GM21526 (cell line): ENCODE data around the gene TMEM8B.

Experiments
- ATAC-seq: cut with Tn5 transposase; IDR thresholded peaks from one replicate; pipeline ENCODE4 v1.9.1; 2021; ENCODE audit warnings: moderate library complexity; ENCODE audit not compliant: unreplicated experiment, low FRiP score

Gene TMEM8B

GRCh38 chr9:35811381-35812024 is 17.5 kb upstream of the TMEM8B start:
- ATAC-seq, result no peak

GRCh38 chr9:35812025-35812602 is 16.9 kb upstream of the TMEM8B start, which contains the start of gene SPAG8:
TSS of gene SPAG8 (minus strand) at chr9:35812262. CDS start at chr9:35812147, 115 bp downstream.
- ATAC-seq, result peak; percentile 56

- no peak for ATAC-seq
Observed at GRCh38 chr9:35813434-35814105, 15.5 kb upstream of the TMEM8B start.

GRCh38 chr9:35814106-35814840 is 14.8 kb upstream of the TMEM8B start:
- peak; percentile 16 for ATAC-seq

- peak; percentile 68 for ATAC-seq
Observed at GRCh38 chr9:35814841-35815543, 14.0 kb upstream of the TMEM8B start, which contains the start of gene HINT2. TSS of gene HINT2 (minus strand) at chr9:35815042. CDS start at chr9:35814979, 63 bp downstream.

- no peak for ATAC-seq
Observed at GRCh38 chr9:35816708-35817107, 12.3 kb upstream of the TMEM8B start.

- ATAC-seq, result no peak
Observed at GRCh38 chr9:35818341-35818740, 10.7 kb upstream of the TMEM8B start.

- no peak for ATAC-seq
Observed at GRCh38 chr9:35820076-35820475, 9.0 kb upstream of the TMEM8B start.

- ATAC-seq, result no peak
Observed at GRCh38 chr9:35822926-35823325, 6.1 kb upstream of the TMEM8B start.

GRCh38 chr9:35826071-35826701 is 2.8 kb upstream of the TMEM8B start:
- ATAC-seq, result peak; percentile 43

GRCh38 chr9:35827486-35827885 is 1.5 kb upstream of the TMEM8B start:
- ATAC-seq, result no peak

- ATAC-seq, result no peak
Observed at GRCh38 chr9:35828716-35829083, 328 bp upstream of the TMEM8B start, which contains the start of gene FAM221B. TSS of gene FAM221B (minus strand) at chr9:35828732. CDS start at chr9:35826161, 2,571 bp downstream.

- no peak for ATAC-seq
Observed at GRCh38 chr9:35829764-35830096, 702 bp downstream of the TMEM8B start.

GRCh38 chr9:35831040-35831439 is 2.0 kb downstream of the TMEM8B start:
- ATAC-seq, result no peak

- no peak for ATAC-seq
Observed at GRCh38 chr9:35832814-35833213, 3.8 kb downstream of the TMEM8B start.

GRCh38 chr9:35834260-35835215 is 5.5 kb downstream of the TMEM8B start:
- no peak for ATAC-seq

- no peak for ATAC-seq
Observed at GRCh38 chr9:35835216-35835632, 6.2 kb downstream of the TMEM8B start.

- ATAC-seq, result no peak
Observed at GRCh38 chr9:35835766-35836165, 6.7 kb downstream of the TMEM8B start.

- no peak for ATAC-seq
Observed at GRCh38 chr9:35836595-35836994, 7.6 kb downstream of the TMEM8B start.
